Subcutaneous abdominal adipose tissue (tissue), 5 donors: ENCODE measurements around the gene CREBL2.
"Not testable (repeated sequence)": the region's sequence is repeated elsewhere in the genome, so short reads cannot be mapped to it uniquely, and the experiment has no call there.

Source experiments
- H3K27ac ChIP-seq: one replicate; pipeline ENCODE4 v1.7.0; 2013; ENCODE audit warnings: low read depth, mild to moderate bottlenecking, inconsistent platforms, low read length, moderate library complexity
- H3K27me3 ChIP-seq, 5 donors: one replicate each; pipeline ENCODE4 v1.7.0; 2013; ENCODE audit warnings: low read length in 5 of 5, inconsistent platforms in 1 of 5; ENCODE audit not compliant: control insufficient read depth in 5 of 5, insufficient read depth in 4 of 5
- H3K36me3 ChIP-seq, 5 donors: one replicate each; pipeline ENCODE4 v1.7.0; 2013; ENCODE audit warnings: low read length in 5 of 5; ENCODE audit not compliant: control insufficient read depth in 5 of 5, insufficient read depth in 5 of 5
- H3K4me1 ChIP-seq, 5 donors: one replicate each; pipeline ENCODE4 v1.7.0; 2013; ENCODE audit warnings: low read length in 5 of 5, mild to moderate bottlenecking in 3 of 5, moderate library complexity in 1 of 5; ENCODE audit not compliant: control insufficient read depth in 5 of 5, insufficient read depth in 5 of 5
- H3K4me3 ChIP-seq, 5 donors: one replicate each; pipeline ENCODE4 v1.7.0; 2013; ENCODE audit warnings: low read length in 5 of 5, low read depth in 1 of 5
- H3K9ac ChIP-seq, 5 donors: one replicate each; pipeline ENCODE4 v1.7.0; 2013; ENCODE audit warnings: low read length in 5 of 5, mild to moderate bottlenecking in 4 of 5, moderate library complexity in 3 of 5
- H3K9me3 ChIP-seq, 5 donors: one replicate each; pipeline ENCODE4 v1.7.0; 2013; ENCODE audit warnings: low read length in 5 of 5; ENCODE audit not compliant: control insufficient read depth in 5 of 5
- donor health status: healthy.
- donor health status: healthy.
- donor health status: healthy.
- donor health status: healthy.
- donor health status: healthy.

Gene CREBL2, protein sequence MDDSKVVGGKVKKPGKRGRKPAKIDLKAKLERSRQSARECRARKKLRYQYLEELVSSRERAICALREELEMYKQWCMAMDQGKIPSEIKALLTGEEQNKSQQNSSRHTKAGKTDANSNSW

DNA sequence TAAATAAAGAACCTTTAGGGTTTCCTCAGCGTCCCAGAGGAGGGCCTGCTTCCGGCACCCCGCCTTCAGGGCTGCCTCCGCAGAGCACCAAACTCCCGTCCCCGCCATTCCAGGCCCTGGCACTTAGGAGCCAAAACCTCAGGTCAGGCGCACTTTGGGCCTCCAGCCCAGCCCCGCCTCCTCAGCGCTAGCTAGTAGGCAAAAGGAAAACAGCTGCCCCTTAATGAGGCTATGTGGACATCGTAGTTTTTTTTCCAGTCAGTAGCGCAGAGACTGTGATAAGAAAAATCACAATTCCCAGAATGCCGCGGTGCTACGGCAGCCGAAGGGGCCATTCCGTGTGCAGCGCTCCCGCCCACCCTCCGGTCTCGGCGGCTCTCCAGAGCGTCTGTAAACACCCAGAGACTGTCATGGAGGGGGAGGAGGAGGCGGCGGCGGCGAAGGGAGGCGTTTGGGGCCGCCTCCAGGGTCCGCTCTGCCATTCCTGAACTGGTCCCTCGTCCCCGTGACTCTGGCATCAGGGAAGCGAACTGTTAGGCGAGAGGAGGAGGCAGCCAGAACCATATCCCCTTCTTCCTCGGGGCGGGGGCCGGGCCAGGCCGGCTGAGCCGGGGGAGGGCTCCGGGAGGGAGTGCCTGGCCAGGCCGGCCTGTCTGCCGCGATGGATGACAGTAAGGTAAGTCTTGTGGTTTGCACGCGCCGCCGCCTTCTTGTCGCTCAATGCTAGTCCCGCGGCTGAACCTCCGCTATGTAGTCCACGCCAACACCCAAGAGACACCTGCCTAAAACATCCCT, at the start of gene CREBL2:
Gene CREBL2 (plus strand): TSS at position 365 of the 795 bp plus-strand sequence. CDS start 297 bp downstream, at position 662.
- peak within 1 kb of the TSS; percentile 81 to 96 (median 90) for H3K4me3 ChIP-seq
- peaks cover 0 to 2% (median 0%) of the 10 kb centered on the region in 5 donors for H3K36me3 ChIP-seq
- H3K4me1 ChIP-seq, result peaks cover 4 to 37% (median 24%) of the 10 kb centered on the region in 5 donors
- H3K27me3 ChIP-seq, result no peaks in the 10 kb centered on the region
- peak within 1 kb of the TSS; percentile 77 to 93 (median 86) for H3K9ac ChIP-seq
- H3K9me3 ChIP-seq, result no peaks in the 10 kb centered on the region
- peak within 1 kb of the TSS; percentile 97 for H3K27ac ChIP-seq

DNA sequence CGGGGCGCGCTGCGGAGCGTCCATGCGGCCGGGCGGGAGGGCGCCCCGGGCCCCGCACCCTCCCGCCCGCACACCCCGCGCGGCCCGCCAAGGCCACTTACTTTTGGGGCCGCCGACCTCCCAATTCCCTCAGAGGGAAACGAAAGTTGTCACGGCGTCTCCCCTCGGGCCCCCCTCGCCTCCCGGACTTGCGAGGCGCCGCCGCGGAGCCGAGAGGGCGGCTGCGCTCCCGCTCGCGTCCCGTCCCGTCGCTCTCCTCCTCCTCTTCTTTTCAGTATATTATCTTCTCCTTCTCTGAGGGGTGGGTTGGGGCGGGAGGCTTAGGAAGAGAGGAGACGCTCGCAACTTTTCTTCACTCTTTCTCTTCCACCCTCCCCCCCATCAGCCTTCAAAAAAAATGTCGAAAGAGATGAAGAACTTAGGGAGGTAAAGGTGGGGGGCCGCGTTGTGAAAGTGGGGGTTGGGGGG, 49.6 kb upstream of the CREBL2 start:
- H3K36me3 ChIP-seq, result no peaks in the 10 kb centered on the region
- H3K4me3 ChIP-seq, result peak overlapping the region; percentile 64 to 88 (median 84)
- H3K9ac ChIP-seq, result peak overlapping the region; percentile 63 to 99 (median 97)
- peaks cover 0 to 28% (median 24%) of the 10 kb centered on the region in 5 donors for H3K4me1 ChIP-seq
- H3K27me3 ChIP-seq, result no peaks in the 10 kb centered on the region
- H3K9me3 ChIP-seq, result peaks cover 0 to 2% (median 0%) of the 10 kb centered on the region in 5 donors
- peak overlapping the region; percentile 100 for H3K27ac ChIP-seq

DNA sequence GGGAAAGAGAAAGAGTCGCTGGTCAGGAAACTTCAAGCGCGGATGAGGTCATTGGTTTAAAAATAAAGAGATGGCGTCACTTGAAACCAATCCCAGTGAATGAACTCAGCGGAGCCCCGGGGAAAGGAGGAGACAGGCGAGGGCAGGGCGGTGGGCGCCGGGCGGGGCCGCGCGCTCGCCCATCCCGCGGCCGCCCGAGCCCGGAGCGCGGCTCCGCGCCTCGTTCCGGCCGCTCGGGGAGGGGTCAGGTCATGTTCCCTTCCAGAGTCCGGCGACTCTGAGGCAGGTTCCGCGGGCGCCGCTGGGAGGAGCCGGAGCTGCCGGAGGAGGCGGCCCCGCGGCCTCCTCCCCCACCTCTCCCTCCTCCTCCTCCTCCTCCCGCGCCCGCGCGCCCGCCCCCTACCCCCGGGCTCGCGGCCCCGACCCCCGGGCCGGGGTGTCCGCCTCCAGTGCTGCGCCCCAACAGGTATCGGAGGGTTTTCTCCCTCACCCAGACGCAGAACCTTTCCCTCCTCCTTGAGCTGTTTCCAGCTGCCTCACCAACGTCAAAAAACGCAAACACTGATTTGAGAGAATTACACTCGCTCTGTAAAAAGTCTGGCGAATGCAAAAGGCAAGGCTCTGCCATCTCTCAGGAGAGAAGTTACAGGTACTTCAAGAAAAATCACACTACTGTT, 49.0 kb upstream of the CREBL2 start, which contains the start of gene DUSP16:
Gene DUSP16 (minus strand): TSS at position 279 of the 677 bp plus-strand sequence. CDS start 41,765 bp downstream, outside the sequence.
- H3K9me3 ChIP-seq, result peaks cover 0 to 3% (median 0%) of the 10 kb centered on the region in 5 donors
- no peaks in the 10 kb centered on the region for H3K36me3 ChIP-seq
- H3K4me3 ChIP-seq, result peak within 1 kb of the TSS; percentile 77 to 88 (median 84)
- H3K27me3 ChIP-seq, result no peaks in the 10 kb centered on the region
- H3K9ac ChIP-seq, result peak within 1 kb of the TSS; percentile 63 to 99 (median 97)
- H3K27ac ChIP-seq, result peak within 1 kb of the TSS; percentile 100
- H3K4me1 ChIP-seq, result peaks cover 0 to 28% (median 24%) of the 10 kb centered on the region in 5 donors

DNA sequence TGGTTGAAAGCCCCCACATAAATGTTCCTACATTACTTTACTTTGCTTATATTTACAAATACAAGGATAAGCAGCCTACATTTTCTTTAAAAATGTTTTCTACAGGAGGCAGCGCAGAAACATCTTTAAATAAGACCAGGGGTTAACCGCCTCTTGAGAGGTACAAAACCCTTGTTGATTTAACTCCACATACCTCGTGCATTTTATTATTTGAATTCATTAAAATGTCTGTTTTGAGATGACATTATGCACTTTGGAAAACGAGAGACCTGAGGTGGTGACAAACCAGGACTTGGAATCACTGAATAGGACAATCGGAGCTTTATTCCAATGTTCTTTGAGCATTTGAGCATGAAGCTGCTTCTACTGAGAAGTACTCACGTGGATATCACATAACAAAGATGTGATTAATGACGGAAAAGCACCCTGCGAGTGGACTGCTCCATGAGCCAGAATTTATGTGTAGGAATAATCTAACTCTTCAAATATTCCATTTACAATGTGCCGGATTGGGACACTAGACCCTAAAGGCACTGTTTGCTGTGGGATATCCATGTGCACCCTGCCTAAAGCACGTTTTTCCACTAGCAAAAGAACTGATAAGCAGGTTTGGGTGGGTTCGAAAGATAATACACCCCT, 48.3 kb upstream of the CREBL2 start:
- Histone ChIP-seq H3K9me3 (peaks cover 0 to 3% (median 0%) of the 10 kb centered on the region in 5 donors), H3K4me3 (peak overlapping the region; percentile 65 to 88 (median 77)), H3K27ac (peak overlapping the region; percentile 96), H3K9ac (peak overlapping the region; percentile 53 to 94 (median 73)), H3K36me3 (no peaks in the 10 kb centered on the region), H3K27me3 (no peaks in the 10 kb centered on the region), H3K4me1 (peaks cover 0 to 28% (median 24%) of the 10 kb centered on the region in 5 donors)

DNA sequence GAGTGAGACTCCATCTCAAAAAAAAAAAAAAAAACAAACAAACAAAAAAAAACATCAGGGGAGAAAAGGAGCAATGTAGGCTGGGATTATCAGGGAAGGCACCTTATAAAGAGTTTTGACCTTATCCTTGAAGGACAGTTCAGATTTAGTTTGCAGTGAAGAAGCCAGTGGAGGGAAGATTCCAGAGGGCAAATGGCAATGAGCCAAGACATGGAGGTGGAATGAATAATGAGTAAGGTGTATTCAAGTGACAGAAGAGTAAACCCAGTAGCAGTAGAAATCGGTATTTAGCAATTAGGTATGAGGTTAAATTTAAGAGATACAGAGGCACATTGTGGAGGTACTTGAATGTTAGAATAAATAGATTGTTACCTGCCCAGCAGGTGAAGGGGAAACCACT, 46.8 kb upstream of the CREBL2 start:
- no peak overlapping the region for H3K9ac ChIP-seq
- H3K4me3 ChIP-seq, result no peak overlapping the region
- H3K27me3 ChIP-seq, result no peaks in the 10 kb centered on the region
- no peaks in the 10 kb centered on the region for H3K36me3 ChIP-seq
- peaks cover 0 to 3% (median 0%) of the 10 kb centered on the region in 5 donors for H3K9me3 ChIP-seq
- H3K4me1 ChIP-seq, result peaks cover 0 to 23% (median 20%) of the 10 kb centered on the region in 5 donors
- no peak overlapping the region for H3K27ac ChIP-seq

DNA sequence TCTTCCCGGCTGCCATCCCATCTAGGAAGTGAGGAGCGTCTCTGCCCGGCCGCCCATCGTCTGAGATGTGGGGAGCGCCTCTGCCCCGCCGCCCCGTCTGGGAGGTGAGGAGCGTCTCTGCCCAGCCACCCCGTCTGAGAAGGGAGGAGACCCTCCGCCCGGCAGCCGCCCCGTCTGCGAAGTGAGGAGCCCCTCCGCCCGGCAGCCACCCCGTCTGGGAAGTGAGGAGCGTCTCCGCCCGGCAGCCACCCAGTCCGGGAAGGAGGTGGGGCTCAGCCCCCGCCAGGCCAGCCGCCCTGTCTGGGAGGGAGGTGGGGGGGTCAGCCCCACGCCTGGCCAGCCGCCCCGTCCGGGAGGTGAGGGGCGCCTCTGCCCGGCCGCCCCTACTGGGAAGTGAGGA, 45.7 kb upstream of the CREBL2 start:
- not testable (repeated sequence) for H3K4me3 ChIP-seq, H3K36me3 ChIP-seq, H3K27me3 ChIP-seq, H3K9me3 ChIP-seq, H3K9ac ChIP-seq, H3K27ac ChIP-seq
- peaks cover 0 to 15% (median 11%) of the 10 kb centered on the region in 5 donors for H3K4me1 ChIP-seq

DNA sequence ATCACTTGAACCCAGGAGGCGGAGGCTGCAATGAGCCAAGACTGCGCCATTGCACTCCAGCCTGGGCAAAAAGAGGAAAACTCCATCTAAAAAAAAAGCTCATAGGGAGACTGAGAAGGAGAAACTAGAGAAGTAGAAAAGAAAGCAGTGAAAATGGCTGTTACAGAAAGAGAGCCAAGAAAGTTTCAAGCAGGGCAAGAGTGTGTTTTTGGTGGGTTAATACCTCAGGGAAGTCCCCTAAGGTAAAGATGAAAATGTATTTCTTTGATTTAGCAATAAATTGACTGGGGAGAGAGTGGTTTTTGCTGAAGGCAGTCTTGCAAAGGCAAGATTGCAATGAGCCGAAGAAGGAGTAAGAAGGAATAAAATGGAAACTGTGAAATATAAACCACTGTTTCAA, 39.0 kb upstream of the CREBL2 start:
- Histone ChIP-seq H3K27ac (no peak overlapping the region), H3K4me1 (peaks cover 0 to 2% (median 0%) of the 10 kb centered on the region in 5 donors), H3K4me3 (no peak overlapping the region), H3K9me3 (no peaks in the 10 kb centered on the region), H3K27me3 (no peaks in the 10 kb centered on the region), H3K36me3 (no peaks in the 10 kb centered on the region), H3K9ac (no peak overlapping the region)

DNA sequence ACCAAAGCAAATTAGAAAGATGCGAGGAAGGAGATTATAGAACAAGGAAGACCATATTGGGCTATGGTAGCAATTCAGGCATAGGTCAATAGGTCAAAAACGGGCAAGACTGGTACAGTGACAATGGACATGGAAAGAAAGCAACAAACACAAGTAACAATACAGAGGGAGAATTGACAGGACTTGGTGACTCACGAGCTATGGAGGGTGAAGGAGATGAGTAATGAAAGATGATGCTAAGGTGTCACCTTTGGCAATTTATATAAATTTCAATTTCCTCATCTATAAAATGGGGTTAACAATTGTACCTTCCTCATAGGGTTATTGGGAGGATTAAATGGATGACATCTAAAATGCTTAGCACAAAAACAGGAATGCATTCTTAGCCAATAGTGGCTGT, 33.9 kb upstream of the CREBL2 start:
- Histone ChIP-seq H3K9me3 (no peaks in the 10 kb centered on the region), H3K9ac (no peak overlapping the region), H3K27me3 (no peaks in the 10 kb centered on the region), H3K4me3 (no peak overlapping the region), H3K4me1 (peaks cover 0 to 8% (median 3%) of the 10 kb centered on the region in 5 donors), H3K27ac (no peak overlapping the region), H3K36me3 (no peaks in the 10 kb centered on the region)

DNA sequence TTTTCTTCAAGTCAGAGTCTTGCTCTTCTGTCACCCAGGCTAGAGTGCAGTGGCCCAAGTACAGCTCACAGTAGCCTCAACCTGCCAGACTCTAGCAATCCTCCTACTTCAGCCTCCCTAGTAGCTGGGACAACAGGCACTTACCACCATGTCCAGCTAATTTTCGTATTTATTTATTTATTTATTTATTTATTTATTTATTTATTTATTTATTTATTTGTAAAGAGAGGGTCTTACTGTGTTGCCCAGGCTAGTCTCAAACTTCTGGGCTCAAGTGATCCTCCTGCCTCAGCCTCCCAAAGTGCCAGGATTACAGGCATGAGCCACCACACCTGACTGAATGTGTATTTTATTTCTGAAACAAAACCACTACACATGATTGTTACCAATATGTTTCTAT, 31.0 kb upstream of the CREBL2 start:
- H3K27ac ChIP-seq, H3K27me3 ChIP-seq, H3K36me3 ChIP-seq, H3K9ac ChIP-seq, H3K9me3 ChIP-seq, H3K4me3 ChIP-seq: not testable (repeated sequence)
- H3K4me1 ChIP-seq, result peaks cover 3 to 25% (median 15%) of the 10 kb centered on the region in 5 donors
